HepG2 (cell line): ENCODE results near the gene KLHDC7A. TPM values are rescaled to one million over a fixed set of nuclear protein-coding genes. Genes with fewer than 3 reads are reported as not detected.

Experiments
- FOXK1 ChIP-seq: sonication (generic); formaldehyde crosslinking; IDR thresholded peaks from 2 replicates; pipeline ENCODE4 v1.4.0; 2020; ENCODE audit warnings: low read depth, missing genetic modification reagents, borderline replicate concordance
- HHEX ChIP-seq: IDR thresholded peaks from 2 replicates; pipeline ENCODE4 v1.6.1; 2016; ENCODE audit warnings: control low read depth
- SOX6 ChIP-seq, 2 experiments: fragments of 450-650 bp in 1 of 2; sonication (generic) in 1 of 2; formaldehyde crosslinking in 1 of 2; IDR thresholded peaks; 2 replicates each; pipeline versions ENCODE4 v1.4.0 to v1.6.1; 2017 to 2020; ENCODE audit warnings: antibody characterized with exemption in 1 of 2, mild to moderate bottlenecking in 1 of 2, missing genetic modification reagents in 1 of 2
- SP5 ChIP-seq: IDR thresholded peaks from 2 replicates; pipeline ENCODE4 v1.6.1; 2016; ENCODE audit warnings: low read depth, borderline replicate concordance
- TBP ChIP-seq: sonication (generic); formaldehyde crosslinking; IDR thresholded peaks from 2 replicates; pipeline ENCODE4 v1.5.0; 2020; ENCODE audit warnings: missing genetic modification reagents
- ZNF646 ChIP-seq: sonication (generic); formaldehyde crosslinking; IDR thresholded peaks from 2 replicates; pipeline ENCODE4 v1.9.0; 2021; ENCODE audit warnings: mild to moderate bottlenecking, missing genetic modification reagents
- ZNF839 ChIP-seq: sonication (generic); formaldehyde crosslinking; IDR thresholded peaks from 2 replicates; pipeline ENCODE4 v1.4.0; 2020; ENCODE audit warnings: missing genetic modification reagents, mild to moderate bottlenecking, borderline replicate concordance
- ZSCAN25 ChIP-seq: sonication (generic); formaldehyde crosslinking; IDR thresholded peaks from 2 replicates; pipeline ENCODE4 v1.8.0; 2022; ENCODE audit warnings: mild to moderate bottlenecking, missing genetic modification reagents
- polyA plus RNA-seq, 8 experiments: library from polyadenylated mRNA; depleted of rRNA in 3 of 8; stranded (reverse) in 7 of 8; unstranded in 1 of 8; fragments of >200 nt; fragmentation: Illumina TruSeq in 4 of 8; extraction: Trizol in 4 of 8; gene quantifications; 2 replicates each; pipeline versions ENCODE4 v1.2.1 to v1.2.3, GENCODE V29; 2011 to 2016; ENCODE audit warnings: low read depth in 4 of 8, missing spikeins in 1 of 8, mixed read lengths in 1 of 8; ENCODE audit not compliant: insufficient read depth in 1 of 8
- total RNA-seq, 5 experiments: library from RNA; depleted of rRNA; stranded (reverse); fragments of >200 nt; fragmentation: Illumina TruSeq; extraction: Trizol; gene quantifications; 2 replicates each; pipeline ENCODE4 v1.2.3, GENCODE V29; 2016; ENCODE audit warnings: low read depth in 1 of 5
- TF ChIP-seq, protein P1 (sequence below): sonication (generic); IDR thresholded peaks from 2 replicates; pipeline ENCODE4 v1.6.1; 2016; ENCODE audit warnings: low read depth, borderline replicate concordance
- TF ChIP-seq, protein P2 (sequence below): sonication (generic); formaldehyde crosslinking; IDR thresholded peaks from 2 replicates; pipeline ENCODE4 v1.4.0; 2020; ENCODE audit warnings: mild to moderate bottlenecking, missing genetic modification reagents, borderline replicate concordance
- TF ChIP-seq, protein P3 (sequence below): sonication (generic); formaldehyde crosslinking; IDR thresholded peaks from 2 replicates; pipeline ENCODE4 v1.5.0; 2020; ENCODE audit warnings: mild to moderate bottlenecking, missing genetic modification reagents, moderate library complexity
- TF ChIP-seq, protein P4 (sequence below): sonication (generic); formaldehyde crosslinking; IDR thresholded peaks from 2 replicates; pipeline ENCODE4 v1.5.0; 2020; ENCODE audit warnings: mild to moderate bottlenecking, missing genetic modification reagents

KLHDC7A gene
- total and polyA plus RNA-seq, 2 of the 13 experiments (the other 11 are each of a cell fraction or from before 2014, with no cell fraction given): 0.15 to 1.8 TPM

GRCh38 chr1:18463984-18464664 is 16.6 kb upstream of the KLHDC7A start (continued):
- TF ChIP-seq ZNF646 (CRISPR knock-in tag): peak; percentile 81
- TF ChIP-seq ZSCAN25: peak; percentile 96
- TF ChIP-seq, protein P1, sequence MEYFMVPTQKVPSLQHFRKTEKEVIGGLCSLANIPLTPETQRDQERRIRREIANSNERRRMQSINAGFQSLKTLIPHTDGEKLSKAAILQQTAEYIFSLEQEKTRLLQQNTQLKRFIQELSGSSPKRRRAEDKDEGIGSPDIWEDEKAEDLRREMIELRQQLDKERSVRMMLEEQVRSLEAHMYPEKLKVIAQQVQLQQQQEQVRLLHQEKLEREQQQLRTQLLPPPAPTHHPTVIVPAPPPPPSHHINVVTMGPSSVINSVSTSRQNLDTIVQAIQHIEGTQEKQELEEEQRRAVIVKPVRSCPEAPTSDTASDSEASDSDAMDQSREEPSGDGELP: peak; percentile 77; the same call in 1 of the 2 replicates
- TF ChIP-seq SOX6 (IDR thresholded peaks at IDR 0.05): no peak
- TF ChIP-seq SOX6 (CRISPR knock-in tag; IDR thresholded peaks at IDR 0.05): peak; percentile 51
- TF ChIP-seq, protein P2, sequence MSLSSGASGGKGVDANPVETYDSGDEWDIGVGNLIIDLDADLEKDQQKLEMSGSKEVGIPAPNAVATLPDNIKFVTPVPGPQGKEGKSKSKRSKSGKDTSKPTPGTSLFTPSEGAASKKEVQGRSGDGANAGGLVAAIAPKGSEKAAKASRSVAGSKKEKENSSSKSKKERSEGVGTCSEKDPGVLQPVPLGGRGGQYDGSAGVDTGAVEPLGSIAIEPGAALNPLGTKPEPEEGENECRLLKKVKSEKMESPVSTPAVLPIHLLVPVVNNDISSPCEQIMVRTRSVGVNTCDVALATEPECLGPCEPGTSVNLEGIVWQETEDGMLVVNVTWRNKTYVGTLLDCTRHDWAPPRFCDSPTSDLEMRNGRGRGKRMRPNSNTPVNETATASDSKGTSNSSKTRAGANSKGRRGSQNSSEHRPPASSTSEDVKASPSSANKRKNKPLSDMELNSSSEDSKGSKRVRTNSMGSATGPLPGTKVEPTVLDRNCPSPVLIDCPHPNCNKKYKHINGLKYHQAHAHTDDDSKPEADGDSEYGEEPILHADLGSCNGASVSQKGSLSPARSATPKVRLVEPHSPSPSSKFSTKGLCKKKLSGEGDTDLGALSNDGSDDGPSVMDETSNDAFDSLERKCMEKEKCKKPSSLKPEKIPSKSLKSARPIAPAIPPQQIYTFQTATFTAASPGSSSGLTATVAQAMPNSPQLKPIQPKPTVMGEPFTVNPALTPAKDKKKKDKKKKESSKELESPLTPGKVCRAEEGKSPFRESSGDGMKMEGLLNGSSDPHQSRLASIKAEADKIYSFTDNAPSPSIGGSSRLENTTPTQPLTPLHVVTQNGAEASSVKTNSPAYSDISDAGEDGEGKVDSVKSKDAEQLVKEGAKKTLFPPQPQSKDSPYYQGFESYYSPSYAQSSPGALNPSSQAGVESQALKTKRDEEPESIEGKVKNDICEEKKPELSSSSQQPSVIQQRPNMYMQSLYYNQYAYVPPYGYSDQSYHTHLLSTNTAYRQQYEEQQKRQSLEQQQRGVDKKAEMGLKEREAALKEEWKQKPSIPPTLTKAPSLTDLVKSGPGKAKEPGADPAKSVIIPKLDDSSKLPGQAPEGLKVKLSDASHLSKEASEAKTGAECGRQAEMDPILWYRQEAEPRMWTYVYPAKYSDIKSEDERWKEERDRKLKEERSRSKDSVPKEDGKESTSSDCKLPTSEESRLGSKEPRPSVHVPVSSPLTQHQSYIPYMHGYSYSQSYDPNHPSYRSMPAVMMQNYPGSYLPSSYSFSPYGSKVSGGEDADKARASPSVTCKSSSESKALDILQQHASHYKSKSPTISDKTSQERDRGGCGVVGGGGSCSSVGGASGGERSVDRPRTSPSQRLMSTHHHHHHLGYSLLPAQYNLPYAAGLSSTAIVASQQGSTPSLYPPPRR: 0 out of 2 replicates have a peak, but pooled peaks have one; percentile 32
- TF ChIP-seq, protein P3, sequence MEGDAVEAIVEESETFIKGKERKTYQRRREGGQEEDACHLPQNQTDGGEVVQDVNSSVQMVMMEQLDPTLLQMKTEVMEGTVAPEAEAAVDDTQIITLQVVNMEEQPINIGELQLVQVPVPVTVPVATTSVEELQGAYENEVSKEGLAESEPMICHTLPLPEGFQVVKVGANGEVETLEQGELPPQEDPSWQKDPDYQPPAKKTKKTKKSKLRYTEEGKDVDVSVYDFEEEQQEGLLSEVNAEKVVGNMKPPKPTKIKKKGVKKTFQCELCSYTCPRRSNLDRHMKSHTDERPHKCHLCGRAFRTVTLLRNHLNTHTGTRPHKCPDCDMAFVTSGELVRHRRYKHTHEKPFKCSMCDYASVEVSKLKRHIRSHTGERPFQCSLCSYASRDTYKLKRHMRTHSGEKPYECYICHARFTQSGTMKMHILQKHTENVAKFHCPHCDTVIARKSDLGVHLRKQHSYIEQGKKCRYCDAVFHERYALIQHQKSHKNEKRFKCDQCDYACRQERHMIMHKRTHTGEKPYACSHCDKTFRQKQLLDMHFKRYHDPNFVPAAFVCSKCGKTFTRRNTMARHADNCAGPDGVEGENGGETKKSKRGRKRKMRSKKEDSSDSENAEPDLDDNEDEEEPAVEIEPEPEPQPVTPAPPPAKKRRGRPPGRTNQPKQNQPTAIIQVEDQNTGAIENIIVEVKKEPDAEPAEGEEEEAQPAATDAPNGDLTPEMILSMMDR (CRISPR knock-in tag): peak; percentile 12; the same call in 1 of the 2 replicates
- TF ChIP-seq, protein P4, sequence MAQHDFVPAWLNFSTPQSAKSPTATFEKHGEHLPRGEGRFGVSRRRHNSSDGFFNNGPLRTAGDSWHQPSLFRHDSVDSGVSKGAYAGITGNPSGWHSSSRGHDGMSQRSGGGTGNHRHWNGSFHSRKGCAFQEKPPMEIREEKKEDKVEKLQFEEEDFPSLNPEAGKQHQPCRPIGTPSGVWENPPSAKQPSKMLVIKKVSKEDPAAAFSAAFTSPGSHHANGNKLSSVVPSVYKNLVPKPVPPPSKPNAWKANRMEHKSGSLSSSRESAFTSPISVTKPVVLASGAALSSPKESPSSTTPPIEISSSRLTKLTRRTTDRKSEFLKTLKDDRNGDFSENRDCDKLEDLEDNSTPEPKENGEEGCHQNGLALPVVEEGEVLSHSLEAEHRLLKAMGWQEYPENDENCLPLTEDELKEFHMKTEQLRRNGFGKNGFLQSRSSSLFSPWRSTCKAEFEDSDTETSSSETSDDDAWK (CRISPR knock-in tag): no peak
- no peak for TF ChIP-seq TBP
- TF ChIP-seq HHEX (CRISPR knock-in tag): peak; percentile 83
- TF ChIP-seq ZNF839: no peak
- 0 out of 2 replicates have a peak, but pooled peaks have one; percentile 18 for TF ChIP-seq FOXK1 (CRISPR knock-in tag)
- peak; percentile 83 for TF ChIP-seq SP5 (CRISPR knock-in tag)
